ENCODE results near the gene PODN.

Gene PODN

GRCh38 chr1:53087332-53088285, 25.6 kb downstream of the PODN start:
- H3K36me3 ChIP-seq (ENCODE audit: insufficient read depth, low read depth, low read length): no peaks in the 10 kb centered on the region
- H3K4me3 ChIP-seq (ENCODE audit: low read length): no peak overlapping the region
- H3K27ac ChIP-seq (ENCODE audit: low read length): no peak overlapping the region
- no peaks in the 10 kb centered on the region for H3K27me3 ChIP-seq (ENCODE audit: insufficient read depth, low read length)
- no peak overlapping the region for H3K9ac ChIP-seq (ENCODE audit: low read depth, low read length)
- no peaks in the 10 kb centered on the region for H3K9me3 ChIP-seq (ENCODE audit: insufficient read depth, low read depth, low read length)
- H3K4me1 ChIP-seq (ENCODE audit: insufficient read depth, low read length): no peaks in the 10 kb centered on the region

DNA sequence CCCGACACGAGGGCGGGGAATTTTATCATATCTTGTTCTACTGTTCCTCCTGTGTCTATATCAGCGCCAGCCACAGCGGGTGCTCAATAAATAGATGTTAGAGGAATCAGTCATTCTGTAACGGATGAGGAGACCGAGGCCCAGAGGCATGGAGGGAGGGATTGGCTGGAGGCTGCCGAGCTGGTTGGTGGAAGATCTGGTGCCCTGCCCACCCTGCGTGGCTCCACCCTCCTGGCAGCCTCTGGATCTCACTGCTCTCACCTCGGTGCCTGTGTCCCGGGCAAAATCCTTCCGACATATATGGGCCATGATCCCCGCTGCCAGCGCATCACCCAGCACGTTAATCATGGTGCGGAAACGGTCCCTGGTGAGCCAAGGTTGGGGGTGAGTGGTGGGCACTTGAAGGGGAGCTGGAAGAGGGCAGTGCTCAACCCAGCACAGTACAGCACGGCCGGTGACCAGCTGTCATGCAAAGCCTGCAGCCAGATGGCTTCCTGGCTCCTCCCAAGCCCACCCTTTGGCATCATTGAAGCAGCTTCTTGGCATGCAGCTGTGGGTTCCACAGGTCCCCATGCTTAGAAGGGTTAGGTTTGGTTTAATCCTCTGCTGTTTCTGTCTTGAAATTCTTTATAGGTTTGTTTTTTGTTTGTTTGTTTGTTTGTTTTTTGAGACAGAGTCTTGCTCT, 26.7 kb downstream of the PODN start:
- Histone ChIP-seq H3K4me1 (ENCODE audit: insufficient read depth, low read length) (no peaks in the 10 kb centered on the region), H3K9me3 (ENCODE audit: insufficient read depth, low read depth, low read length) (no peaks in the 10 kb centered on the region), H3K36me3 (ENCODE audit: insufficient read depth, low read depth, low read length) (no peaks in the 10 kb centered on the region), H3K9ac (ENCODE audit: low read depth, low read length) (no peak overlapping the region), H3K27ac (ENCODE audit: low read length) (no peak overlapping the region), H3K27me3 (ENCODE audit: insufficient read depth, low read length) (no peaks in the 10 kb centered on the region), H3K4me3 (ENCODE audit: low read length) (no peak overlapping the region)

GRCh38 chr1:53089478-53090226, 27.6 kb downstream of the PODN start:
- no peak overlapping the region for H3K4me3 ChIP-seq (ENCODE audit: low read length)
- H3K9me3 ChIP-seq (ENCODE audit: insufficient read depth, low read depth, low read length): no peaks in the 10 kb centered on the region
- no peak overlapping the region for H3K9ac ChIP-seq (ENCODE audit: low read depth, low read length)
- no peak overlapping the region for H3K27ac ChIP-seq (ENCODE audit: low read length)
- H3K4me1 ChIP-seq (ENCODE audit: insufficient read depth, low read length): no peaks in the 10 kb centered on the region
- no peaks in the 10 kb centered on the region for H3K27me3 ChIP-seq (ENCODE audit: insufficient read depth, low read length)
- H3K36me3 ChIP-seq (ENCODE audit: insufficient read depth, low read depth, low read length): no peaks in the 10 kb centered on the region

- Histone ChIP-seq H3K4me3 (ENCODE audit: low read length) (no peak overlapping the region), H3K4me1 (ENCODE audit: insufficient read depth, low read length) (no peaks in the 10 kb centered on the region), H3K9me3 (ENCODE audit: insufficient read depth, low read depth, low read length) (no peaks in the 10 kb centered on the region), H3K9ac (ENCODE audit: low read depth, low read length) (no peak overlapping the region), H3K27me3 (ENCODE audit: insufficient read depth, low read length) (no peaks in the 10 kb centered on the region), H3K36me3 (ENCODE audit: insufficient read depth, low read depth, low read length) (no peaks in the 10 kb centered on the region), H3K27ac (ENCODE audit: low read length) (no peak overlapping the region)
Observed at GRCh38 chr1:53090227-53091147, 28.5 kb downstream of the PODN start.

DNA sequence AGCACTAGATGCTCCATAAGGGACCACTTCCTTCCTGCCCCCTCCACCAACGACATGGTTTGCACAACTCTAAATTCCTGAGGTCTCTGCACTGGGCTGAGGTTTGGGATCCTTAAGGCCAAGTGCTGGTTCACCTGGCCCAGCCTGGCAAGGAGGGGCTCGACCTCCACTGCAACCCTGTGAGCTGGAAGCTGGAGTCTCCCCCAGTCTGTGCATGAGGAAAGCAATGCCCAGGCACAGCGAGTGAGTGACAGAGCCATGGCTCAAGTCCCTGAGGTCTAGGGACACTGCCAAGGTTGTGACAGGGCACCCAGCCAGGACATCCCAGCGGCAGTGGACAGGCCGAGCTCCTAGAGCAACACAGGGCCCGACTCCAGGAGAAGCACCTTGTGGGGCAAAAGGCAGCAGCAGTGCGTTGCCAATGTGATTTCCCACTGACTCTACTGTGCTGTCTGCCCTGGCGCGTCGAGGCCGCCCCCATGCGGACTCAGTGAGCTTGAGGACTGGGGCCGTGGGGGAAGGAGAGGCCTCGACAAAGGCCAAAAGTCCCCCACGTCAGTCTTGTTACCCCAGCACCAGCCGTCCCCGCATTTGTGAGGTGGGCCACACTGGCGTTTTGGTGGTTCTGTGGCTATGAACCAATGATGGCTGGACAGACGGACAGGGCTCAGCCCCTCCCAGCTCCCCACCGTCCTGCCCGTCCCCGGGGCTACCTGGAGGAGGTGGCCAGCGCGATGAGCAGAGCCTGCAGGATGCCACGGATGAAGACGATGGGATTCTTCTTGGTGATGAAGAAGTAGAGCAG, 30.0 kb downstream of the PODN start:
- H3K9me3 ChIP-seq (ENCODE audit: insufficient read depth, low read depth, low read length): peaks cover 13% of the 10 kb centered on the region; the same call in 1 of the 2 replicates
- no peaks in the 10 kb centered on the region for H3K36me3 ChIP-seq (ENCODE audit: insufficient read depth, low read depth, low read length)
- H3K27ac ChIP-seq (ENCODE audit: low read length): no peak overlapping the region
- H3K4me3 ChIP-seq (ENCODE audit: low read length): no peak overlapping the region
- H3K27me3 ChIP-seq (ENCODE audit: insufficient read depth, low read length): no peaks in the 10 kb centered on the region
- H3K9ac ChIP-seq (ENCODE audit: low read depth, low read length): no peak overlapping the region
- no peaks in the 10 kb centered on the region for H3K4me1 ChIP-seq (ENCODE audit: insufficient read depth, low read length)

DNA sequence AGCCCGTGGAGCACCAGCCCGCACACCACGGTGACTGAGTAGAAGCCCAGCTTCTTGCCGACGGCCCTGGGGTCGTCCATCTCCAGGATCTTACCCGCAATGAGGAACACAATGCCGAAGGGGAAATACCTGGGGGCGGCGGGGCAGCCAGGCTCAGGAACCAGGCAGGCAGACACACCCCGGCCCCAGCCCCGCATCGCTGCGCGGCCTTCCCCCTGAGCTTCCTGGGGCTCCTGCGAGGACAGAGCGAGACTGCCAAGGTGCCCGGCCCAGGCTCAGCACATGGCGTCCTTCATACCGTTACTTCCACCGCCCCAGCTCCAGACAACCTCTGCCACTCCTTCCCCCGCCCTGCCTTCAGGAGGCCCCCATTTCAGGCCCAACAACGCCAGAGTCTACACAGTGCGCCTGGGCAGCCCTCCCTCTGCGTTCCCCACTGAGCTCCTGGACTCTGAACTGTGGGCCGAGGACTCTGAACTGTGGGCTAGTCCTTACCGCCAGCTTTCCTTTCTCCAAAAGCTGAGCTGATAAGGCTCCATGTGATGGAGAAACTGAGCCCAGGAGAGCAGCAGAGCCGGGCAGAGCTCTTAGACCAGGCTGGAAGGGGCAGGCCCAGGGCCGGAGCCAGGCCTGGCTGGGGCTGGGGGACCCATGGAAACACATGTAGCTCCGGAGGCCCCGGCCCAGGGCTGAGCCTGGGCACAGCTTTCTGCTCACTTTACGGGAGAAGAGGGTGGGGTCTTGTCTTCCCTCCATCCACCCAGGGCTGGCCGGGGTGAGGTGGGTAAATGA, 30.8 kb downstream of the PODN start:
- Histone ChIP-seq H3K9ac (ENCODE audit: low read depth, low read length) (no peak overlapping the region), H3K9me3 (ENCODE audit: insufficient read depth, low read depth, low read length) (peaks cover 20% of the 10 kb centered on the region; the same call in 1 of the 2 replicates), H3K27ac (ENCODE audit: low read length) (no peak overlapping the region), H3K36me3 (ENCODE audit: insufficient read depth, low read depth, low read length) (no peaks in the 10 kb centered on the region), H3K27me3 (ENCODE audit: insufficient read depth, low read length) (no peaks in the 10 kb centered on the region), H3K4me3 (ENCODE audit: low read length) (no peak overlapping the region), H3K4me1 (ENCODE audit: insufficient read depth, low read length) (no peaks in the 10 kb centered on the region)

GRCh38 chr1:53093451-53093754, 31.4 kb downstream of the PODN start:
- Histone ChIP-seq H3K27me3 (ENCODE audit: insufficient read depth, low read length) (no peaks in the 10 kb centered on the region), H3K9me3 (ENCODE audit: insufficient read depth, low read depth, low read length) (peaks cover 24% of the 10 kb centered on the region; the same call in 1 of the 2 replicates), H3K36me3 (ENCODE audit: insufficient read depth, low read depth, low read length) (no peaks in the 10 kb centered on the region), H3K4me3 (ENCODE audit: low read length) (no peak overlapping the region), H3K4me1 (ENCODE audit: insufficient read depth, low read length) (no peaks in the 10 kb centered on the region), H3K9ac (ENCODE audit: low read depth, low read length) (no peak overlapping the region), H3K27ac (ENCODE audit: low read length) (no peak overlapping the region)

GRCh38 chr1:53093778-53094532, 31.9 kb downstream of the PODN start:
- Histone ChIP-seq H3K27ac (ENCODE audit: low read length) (no peak overlapping the region), H3K4me1 (ENCODE audit: insufficient read depth, low read length) (no peaks in the 10 kb centered on the region), H3K9me3 (ENCODE audit: insufficient read depth, low read depth, low read length) (peaks cover 29% of the 10 kb centered on the region; the same call in 1 of the 2 replicates), H3K4me3 (ENCODE audit: low read length) (no peak overlapping the region), H3K36me3 (ENCODE audit: insufficient read depth, low read depth, low read length) (no peaks in the 10 kb centered on the region), H3K27me3 (ENCODE audit: insufficient read depth, low read length) (no peaks in the 10 kb centered on the region), H3K9ac (ENCODE audit: low read depth, low read length) (no peak overlapping the region)

DNA sequence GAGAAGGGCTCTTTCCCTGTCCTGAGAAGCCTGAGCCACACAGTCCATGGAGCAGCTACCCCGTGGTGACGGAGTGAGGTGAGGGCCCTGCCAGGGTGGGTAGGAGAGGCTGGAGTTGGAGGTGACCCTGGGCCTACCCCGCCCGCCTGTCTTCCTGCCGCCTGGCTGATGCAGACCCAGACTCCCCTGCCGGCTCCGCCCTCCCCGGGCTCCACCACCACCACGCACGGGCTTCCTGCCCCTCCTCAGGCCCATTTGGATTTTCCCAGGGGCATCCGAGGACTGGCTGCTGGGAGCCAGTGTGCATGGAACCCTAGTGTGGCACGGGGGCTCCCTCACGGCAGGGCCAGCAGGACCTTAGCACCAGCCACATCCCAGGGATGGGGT, 32.5 kb downstream of the PODN start:
- Histone ChIP-seq H3K9me3 (ENCODE audit: insufficient read depth, low read depth, low read length) (peaks cover 30% of the 10 kb centered on the region; the same call in 1 of the 2 replicates), H3K4me1 (ENCODE audit: insufficient read depth, low read length) (no peaks in the 10 kb centered on the region), H3K9ac (ENCODE audit: low read depth, low read length) (no peak overlapping the region), H3K27me3 (ENCODE audit: insufficient read depth, low read length) (no peaks in the 10 kb centered on the region), H3K4me3 (ENCODE audit: low read length) (no peak overlapping the region), H3K36me3 (ENCODE audit: insufficient read depth, low read depth, low read length) (no peaks in the 10 kb centered on the region), H3K27ac (ENCODE audit: low read length) (no peak overlapping the region)
